Hematopoietic multipotent progenitor cell treated with erythropoietin and hydrocortisone succinate and interleukin-3 and kit ligand, for 6 days (in vitro differentiated cells): ENCODE data around the gene MOBP.
"Not testable (repeated sequence)": the region's sequence is repeated elsewhere in the genome, so short reads cannot be mapped to it uniquely, and the experiment has no call there.

Experiments
- DNase-seq: peaks from one replicate; pipeline ENCODE4 v3.0.0-alpha.2; 2015

MOBP gene

GRCh38 chr3:39467394-39468107 is at the start of gene MOBP:
TSS of gene MOBP (plus strand) at chr3:39467680. CDS start at chr3:39502070, 34,390 bp downstream.
- DNase-seq = no peak

- DNase-seq = not testable (repeated sequence)
Measured at GRCh38 chr3:39418556-39419225, 48.8 kb upstream of the MOBP start.

GRCh38 chr3:39419742-39420315 is 47.7 kb upstream of the MOBP start:
- DNase-seq = no peak

- no peak for DNase-seq
Measured at GRCh38 chr3:39420543-39420942, 46.9 kb upstream of the MOBP start.

GRCh38 chr3:39423436-39423970 is 44.0 kb upstream of the MOBP start:
- DNase-seq = peak; percentile 63

- no peak for DNase-seq
Measured at GRCh38 chr3:39426312-39426711, 41.2 kb upstream of the MOBP start.

GRCh38 chr3:39427506-39427905 is 40.0 kb upstream of the MOBP start:
- DNase-seq = no peak

GRCh38 chr3:39428745-39429201 is 38.7 kb upstream of the MOBP start:
- DNase-seq = no peak

- DNase-seq = no peak
Measured at GRCh38 chr3:39429466-39429865, 38.0 kb upstream of the MOBP start.

GRCh38 chr3:39432342-39432741 is 35.1 kb upstream of the MOBP start:
- DNase-seq = no peak

- DNase-seq = no peak
Measured at GRCh38 chr3:39433642-39434041, 33.8 kb upstream of the MOBP start.

GRCh38 chr3:39434574-39434973 is 32.9 kb upstream of the MOBP start:
- no peak for DNase-seq

- DNase-seq = no peak
Measured at GRCh38 chr3:39435006-39435748, 32.3 kb upstream of the MOBP start.

GRCh38 chr3:39438880-39439279 is 28.6 kb upstream of the MOBP start:
- DNase-seq = no peak

GRCh38 chr3:39440316-39440715 is 27.2 kb upstream of the MOBP start:
- no peak for DNase-seq

- DNase-seq = no peak
Measured at GRCh38 chr3:39443530-39443929, 23.9 kb upstream of the MOBP start.

GRCh38 chr3:39445927-39446326 is 21.6 kb upstream of the MOBP start:
- DNase-seq = no peak

GRCh38 chr3:39446444-39446843 is 21.0 kb upstream of the MOBP start:
- DNase-seq = no peak

- peak; percentile 92 for DNase-seq
Measured at GRCh38 chr3:39447637-39448483, 19.6 kb upstream of the MOBP start.

- no peak for DNase-seq
Measured at GRCh38 chr3:39448506-39449233, 18.8 kb upstream of the MOBP start.

- DNase-seq = no peak
Measured at GRCh38 chr3:39449796-39450195, 17.7 kb upstream of the MOBP start.
